Brain microvascular endothelial cell (primary cell): Measurements from ENCODE around the gene APLP2.

Source experiments
- DNase-seq: peaks from one replicate; pipeline ENCODE4 v3.0.0-alpha.2; 2020
- H3K27ac ChIP-seq: fragments of 250-450 bp; sonication (Bioruptor Pico); 2 replicates; pipeline ENCODE4 v1.5.1; 2020; ENCODE audit warnings: mild to moderate bottlenecking, moderate library complexity
- H3K27me3 ChIP-seq: fragments of 250-450 bp; sonication (Bioruptor Pico); replicated peaks from 2 replicates; pipeline ENCODE4 v1.5.1; 2020; ENCODE audit warnings: mild to moderate bottlenecking
- H3K36me3 ChIP-seq: fragments of 250-450 bp; sonication (Bioruptor Pico); replicated peaks from 2 replicates; pipeline ENCODE4 v1.5.1; 2020; ENCODE audit warnings: mild to moderate bottlenecking
- H3K4me3 ChIP-seq: 2 replicates; pipeline ENCODE4 v1.5.1; 2011; ENCODE audit warnings: low read depth, mild to moderate bottlenecking, control low read depth, low read length, moderate library complexity
- in situ Hi-C: cut with HindIII; loops from 2 replicates; pipeline ENCODE4 v1.10.0; 2017; ENCODE audit warnings: low sequenced_read_pairs, low pct_ligation_motif_present
- TF ChIP-seq, protein P1 (sequence below): IDR thresholded peaks from 2 replicates; pipeline ENCODE4 v1.5.1; 2011; ENCODE audit warnings: low read depth, mild to moderate bottlenecking, moderate library complexity, low read length, control low read depth, inconsistent platforms; ENCODE audit errors: missing control alignments

APLP2 gene

GRCh38 chr11:130177782-130178181 lies 108.1 kb downstream of the APLP2 start:
- Histone ChIP-seq H3K27ac (no peak overlapping the region), H3K27me3 (no peaks in the 10 kb centered on the region), H3K36me3 (no peaks in the 10 kb centered on the region), H3K4me3 (no peak overlapping the region)
- DNase-seq = no peak
- in situ Hi-C loops = no loop called here
- TF ChIP-seq, protein P1, sequence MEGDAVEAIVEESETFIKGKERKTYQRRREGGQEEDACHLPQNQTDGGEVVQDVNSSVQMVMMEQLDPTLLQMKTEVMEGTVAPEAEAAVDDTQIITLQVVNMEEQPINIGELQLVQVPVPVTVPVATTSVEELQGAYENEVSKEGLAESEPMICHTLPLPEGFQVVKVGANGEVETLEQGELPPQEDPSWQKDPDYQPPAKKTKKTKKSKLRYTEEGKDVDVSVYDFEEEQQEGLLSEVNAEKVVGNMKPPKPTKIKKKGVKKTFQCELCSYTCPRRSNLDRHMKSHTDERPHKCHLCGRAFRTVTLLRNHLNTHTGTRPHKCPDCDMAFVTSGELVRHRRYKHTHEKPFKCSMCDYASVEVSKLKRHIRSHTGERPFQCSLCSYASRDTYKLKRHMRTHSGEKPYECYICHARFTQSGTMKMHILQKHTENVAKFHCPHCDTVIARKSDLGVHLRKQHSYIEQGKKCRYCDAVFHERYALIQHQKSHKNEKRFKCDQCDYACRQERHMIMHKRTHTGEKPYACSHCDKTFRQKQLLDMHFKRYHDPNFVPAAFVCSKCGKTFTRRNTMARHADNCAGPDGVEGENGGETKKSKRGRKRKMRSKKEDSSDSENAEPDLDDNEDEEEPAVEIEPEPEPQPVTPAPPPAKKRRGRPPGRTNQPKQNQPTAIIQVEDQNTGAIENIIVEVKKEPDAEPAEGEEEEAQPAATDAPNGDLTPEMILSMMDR = no peak

DNA sequence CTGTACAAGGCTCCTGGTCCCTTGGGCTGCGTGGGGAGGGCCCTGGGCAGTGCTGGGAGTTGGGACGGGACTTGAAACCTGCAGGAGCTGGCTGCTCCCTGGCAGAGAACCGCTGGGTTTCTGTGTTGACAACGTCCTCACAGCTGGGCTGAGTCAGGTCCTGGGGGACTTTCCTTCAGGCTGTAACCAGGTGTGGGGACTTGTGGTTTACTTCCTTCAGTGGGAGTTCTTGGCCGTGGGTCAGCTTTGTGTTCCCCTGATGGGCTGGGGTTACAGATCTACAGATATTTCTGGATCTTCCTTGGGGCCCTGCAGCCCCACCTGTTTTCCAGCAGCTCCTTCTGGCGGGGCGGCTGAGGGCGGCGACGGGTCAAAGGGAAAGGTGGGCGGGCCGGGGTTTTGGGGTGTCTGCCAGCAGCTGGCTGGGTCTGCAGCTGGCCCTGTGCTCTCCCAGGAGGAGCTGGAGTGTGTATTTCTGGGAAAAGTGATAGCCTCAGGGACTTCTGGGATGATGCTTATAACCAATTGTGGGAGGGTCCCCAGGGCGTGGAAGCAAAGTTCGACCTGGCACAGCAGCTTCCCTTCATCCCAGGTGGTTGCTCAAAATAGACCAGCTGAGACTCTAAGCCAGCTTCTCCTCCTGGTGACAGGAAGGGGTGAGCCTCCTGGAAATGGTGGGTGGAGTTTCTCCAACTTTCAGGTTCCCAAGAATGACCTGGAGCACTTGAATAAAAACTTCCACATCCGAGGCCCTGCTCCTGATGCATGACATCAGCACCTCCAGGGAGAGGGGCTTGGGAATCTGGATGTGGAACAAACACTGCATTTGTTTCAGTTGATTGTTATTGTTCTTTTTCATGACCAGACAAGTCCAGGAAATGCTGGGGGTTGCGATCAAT lies 109.0 kb downstream of the APLP2 start:
- no peak overlapping the region for H3K27ac ChIP-seq
- DNase-seq = no peak
- no peak overlapping the region for H3K4me3 ChIP-seq
- no peaks in the 10 kb centered on the region for H3K27me3 ChIP-seq
- TF ChIP-seq, protein P1 = no peak
- H3K36me3 ChIP-seq = no peaks in the 10 kb centered on the region
- in situ Hi-C loops = no loop called here

GRCh38 chr11:130179396-130180306 lies 110.0 kb downstream of the APLP2 start:
- H3K36me3 ChIP-seq = no peaks in the 10 kb centered on the region
- no peaks in the 10 kb centered on the region for H3K27me3 ChIP-seq
- DNase-seq = no peak
- no peak overlapping the region for H3K27ac ChIP-seq
- H3K4me3 ChIP-seq = no peak overlapping the region
- TF ChIP-seq, protein P1 = no peak
- in situ Hi-C loops = no loop called here

DNA sequence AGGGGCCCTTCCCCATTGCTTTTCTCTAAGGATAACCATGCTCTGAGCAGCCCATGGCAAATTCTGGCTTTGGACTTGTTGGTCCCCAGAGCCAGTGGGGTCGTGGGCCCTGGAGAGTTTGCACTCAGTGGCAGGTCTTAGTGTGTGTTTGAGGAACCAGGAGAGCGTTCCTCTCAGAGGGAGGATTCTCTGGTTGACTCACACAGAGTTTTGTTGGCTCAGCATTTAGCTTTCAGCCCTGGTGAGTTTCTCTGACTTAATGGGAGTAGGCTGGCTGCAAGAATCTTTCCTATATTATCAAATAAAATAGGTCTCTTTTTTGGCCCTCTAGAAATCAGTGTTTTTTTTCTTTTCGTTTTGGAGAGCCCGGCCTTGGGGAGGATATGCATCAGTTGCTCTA lies 110.8 kb downstream of the APLP2 start:
- no peak overlapping the region for H3K27ac ChIP-seq
- H3K27me3 ChIP-seq = no peaks in the 10 kb centered on the region
- H3K4me3 ChIP-seq = no peak overlapping the region
- in situ Hi-C loops = no loop called here
- TF ChIP-seq, protein P1 = no peak
- H3K36me3 ChIP-seq = no peaks in the 10 kb centered on the region
- DNase-seq = no peak

DNA sequence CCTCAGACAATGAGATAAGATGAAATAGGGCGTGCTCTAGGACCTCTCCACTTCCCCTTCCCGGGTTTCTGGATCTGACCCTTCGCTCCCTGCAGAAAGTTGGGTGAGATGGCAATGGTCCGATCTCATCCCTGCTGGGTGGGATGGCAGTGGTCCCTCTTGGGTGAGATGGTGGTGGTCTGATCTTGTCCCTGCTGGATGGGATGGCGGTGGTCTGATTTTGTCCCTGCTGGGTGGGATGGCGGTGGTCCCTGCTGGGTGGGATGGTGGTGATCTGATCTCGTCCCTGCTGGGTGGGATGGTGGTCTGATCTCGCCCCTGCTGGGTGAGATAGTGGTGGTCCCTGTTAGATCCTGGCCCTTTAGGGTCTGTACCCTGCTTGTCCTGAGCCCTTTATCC lies 111.2 kb downstream of the APLP2 start:
- TF ChIP-seq, protein P1 = no peak
- in situ Hi-C loops = no loop called here
- no peaks in the 10 kb centered on the region for H3K36me3 ChIP-seq
- no peak overlapping the region for H3K4me3 ChIP-seq
- H3K27ac ChIP-seq = no peak overlapping the region
- no peak for DNase-seq
- H3K27me3 ChIP-seq = no peaks in the 10 kb centered on the region
